Measurements from ENCODE around the gene BET1.

The BET1 gene

DNA sequence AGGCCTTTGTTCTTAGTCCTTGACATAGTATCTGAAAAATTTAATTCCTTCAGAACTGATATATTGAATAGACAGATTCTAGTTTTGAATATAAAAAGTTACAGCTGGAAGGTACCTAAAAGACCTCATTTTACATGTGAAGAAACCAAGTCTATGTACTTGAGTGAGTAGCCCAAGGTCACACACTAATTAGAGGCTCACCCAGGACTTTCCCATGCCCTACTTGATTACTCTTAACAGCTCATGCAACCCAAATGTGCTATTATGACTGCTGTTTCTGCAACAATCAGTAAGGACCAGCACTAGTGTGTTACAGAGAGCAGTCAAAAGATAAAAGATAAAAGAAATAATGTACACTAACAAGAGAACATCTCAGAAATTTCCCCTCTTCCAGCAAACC, 40.7 kb upstream of the BET1 start:
- DNase-seq (ENCODE audit: low read depth, low spot score) = no peak
- H3K9ac ChIP-seq (ENCODE audit: insufficient read length) = no peak overlapping the region
- TF ChIP-seq POLR2AphosphoS5 (IDR thresholded peaks at IDR 0.05; ENCODE audit: borderline replicate concordance, low read depth, low read length) (no peak), EZH2 (IDR thresholded peaks at IDR 0.05) (no peak), FOXP2 (optimal IDR thresholded peaks at IDR 0.05; ENCODE audit: control extremely low read depth, extremely low read length, insufficient read depth) (no peak)
- H3K9me3 ChIP-seq (ENCODE audit: low read depth, low read length) = no peaks in the 10 kb centered on the region
- H3K4me3 ChIP-seq = no peak overlapping the region
- H3K36me3 ChIP-seq (ENCODE audit: insufficient read depth, low read length) = no peaks in the 10 kb centered on the region
- no peak overlapping the region for H3K27ac ChIP-seq

DNA sequence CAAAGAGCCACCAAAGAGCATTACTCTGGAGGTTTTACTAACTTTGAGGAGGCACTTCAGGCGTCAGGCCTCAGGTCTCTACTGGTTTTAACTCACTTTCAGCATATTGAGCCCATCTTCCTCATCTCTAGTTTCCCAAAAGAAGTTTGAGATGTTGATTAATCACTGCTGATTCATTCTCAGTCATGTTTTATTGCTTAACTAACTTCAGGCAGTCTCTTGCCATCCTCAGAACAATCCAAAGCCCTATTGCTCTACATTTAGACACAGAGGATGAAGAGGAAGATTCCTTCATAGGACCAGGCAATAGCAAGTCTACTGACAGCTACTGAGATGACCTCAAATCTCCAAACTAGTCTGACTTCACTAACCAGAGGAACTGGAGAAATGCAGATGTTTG, 39.1 kb upstream of the BET1 start:
- no peak for DNase-seq (ENCODE audit: low read depth, low spot score)
- no peak overlapping the region for H3K9ac ChIP-seq (ENCODE audit: insufficient read length)
- H3K9me3 ChIP-seq (ENCODE audit: low read depth, low read length) = no peaks in the 10 kb centered on the region
- H3K4me3 ChIP-seq = no peak overlapping the region
- no peak for TF ChIP-seq EZH2 (IDR thresholded peaks at IDR 0.05)
- TF ChIP-seq FOXP2 (optimal IDR thresholded peaks at IDR 0.05; ENCODE audit: control extremely low read depth, extremely low read length, insufficient read depth) = no peak
- no peak for TF ChIP-seq POLR2AphosphoS5 (IDR thresholded peaks at IDR 0.05; ENCODE audit: borderline replicate concordance, low read depth, low read length)
- H3K36me3 ChIP-seq (ENCODE audit: insufficient read depth, low read length) = no peaks in the 10 kb centered on the region
- no peak overlapping the region for H3K27ac ChIP-seq

DNA sequence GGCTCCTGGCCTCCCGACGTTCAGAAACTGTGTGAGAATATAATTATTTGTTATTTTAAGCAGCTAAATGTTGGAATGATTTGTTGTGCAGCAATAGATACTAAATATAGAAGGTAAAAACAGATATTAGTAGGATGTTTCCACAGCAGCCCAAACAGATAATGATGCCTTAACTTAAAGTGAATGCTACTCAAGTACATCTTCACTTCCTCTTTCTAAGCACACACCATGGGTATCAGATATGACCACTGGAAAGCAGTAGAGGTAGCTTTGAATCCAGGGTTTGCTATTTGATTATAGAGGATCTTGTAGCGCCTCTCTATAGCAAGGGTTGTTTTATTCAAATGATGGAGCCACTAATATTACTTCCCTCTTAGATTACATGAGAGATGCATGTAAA, 38.2 kb upstream of the BET1 start:
- no peak overlapping the region for H3K9ac ChIP-seq (ENCODE audit: insufficient read length)
- no peaks in the 10 kb centered on the region for H3K36me3 ChIP-seq (ENCODE audit: insufficient read depth, low read length)
- H3K27ac ChIP-seq = no peak overlapping the region
- no peak for DNase-seq (ENCODE audit: low read depth, low spot score)
- no peak for TF ChIP-seq EZH2 (IDR thresholded peaks at IDR 0.05)
- no peak for TF ChIP-seq FOXP2 (optimal IDR thresholded peaks at IDR 0.05; ENCODE audit: control extremely low read depth, extremely low read length, insufficient read depth)
- no peak for TF ChIP-seq POLR2AphosphoS5 (IDR thresholded peaks at IDR 0.05; ENCODE audit: borderline replicate concordance, low read depth, low read length)
- H3K9me3 ChIP-seq (ENCODE audit: low read depth, low read length) = no peaks in the 10 kb centered on the region
- H3K4me3 ChIP-seq = no peak overlapping the region

DNA sequence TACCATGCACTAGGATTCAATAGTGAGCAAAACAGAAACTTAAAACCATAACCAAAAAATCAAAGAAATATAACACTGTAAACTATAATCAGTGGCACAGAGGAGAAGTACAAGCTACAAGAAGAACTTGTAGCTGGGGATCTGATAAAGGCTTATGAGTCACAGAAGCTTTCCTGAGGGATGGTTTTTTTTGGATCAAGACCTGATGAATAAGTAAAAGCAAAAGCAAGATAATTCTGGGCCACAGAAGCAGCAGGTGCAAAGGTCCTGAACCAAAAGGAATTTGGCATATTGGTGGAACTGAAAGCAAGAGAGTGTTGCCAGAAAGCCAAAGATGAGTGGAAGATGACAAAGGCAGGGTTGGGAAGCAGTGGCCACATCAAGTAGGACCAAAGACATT, 37.4 kb upstream of the BET1 start:
- TF ChIP-seq EZH2 (IDR thresholded peaks at IDR 0.05) (no peak), POLR2AphosphoS5 (IDR thresholded peaks at IDR 0.05; ENCODE audit: borderline replicate concordance, low read depth, low read length) (no peak), FOXP2 (optimal IDR thresholded peaks at IDR 0.05; ENCODE audit: control extremely low read depth, extremely low read length, insufficient read depth) (no peak)
- no peak overlapping the region for H3K4me3 ChIP-seq
- DNase-seq (ENCODE audit: low read depth, low spot score) = no peak
- no peaks in the 10 kb centered on the region for H3K36me3 ChIP-seq (ENCODE audit: insufficient read depth, low read length)
- no peaks in the 10 kb centered on the region for H3K9me3 ChIP-seq (ENCODE audit: low read depth, low read length)
- H3K27ac ChIP-seq = no peak overlapping the region
- no peak overlapping the region for H3K9ac ChIP-seq (ENCODE audit: insufficient read length)

DNA sequence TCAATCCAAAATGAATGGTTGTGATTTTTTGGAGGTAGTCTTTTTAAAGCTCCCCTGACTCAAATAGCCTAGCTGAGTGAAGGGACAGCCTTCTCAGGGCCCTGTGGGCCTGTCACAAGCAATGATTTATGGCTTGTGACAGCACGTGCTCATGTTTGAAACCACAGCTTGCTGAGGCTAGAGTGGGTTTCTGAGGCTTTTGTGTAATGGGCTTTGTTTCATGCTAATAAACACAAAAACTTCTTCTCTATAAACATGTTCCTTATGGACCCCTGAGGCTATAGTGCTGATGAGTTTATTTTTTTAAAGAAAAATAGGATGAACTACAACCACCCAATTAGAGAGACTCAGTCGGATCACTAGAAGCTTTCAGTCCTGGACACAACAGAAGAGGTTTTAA, 36.1 kb upstream of the BET1 start:
- TF ChIP-seq POLR2AphosphoS5 (IDR thresholded peaks at IDR 0.05; ENCODE audit: borderline replicate concordance, low read depth, low read length) = no peak
- TF ChIP-seq FOXP2 (optimal IDR thresholded peaks at IDR 0.05; ENCODE audit: control extremely low read depth, extremely low read length, insufficient read depth) = no peak
- no peak for TF ChIP-seq EZH2 (IDR thresholded peaks at IDR 0.05)
- Histone ChIP-seq H3K36me3 (ENCODE audit: insufficient read depth, low read length) (no peaks in the 10 kb centered on the region), H3K27ac (no peak overlapping the region), H3K4me3 (no peak overlapping the region), H3K9me3 (ENCODE audit: low read depth, low read length) (no peaks in the 10 kb centered on the region), H3K9ac (ENCODE audit: insufficient read length) (no peak overlapping the region)
- DNase-seq (ENCODE audit: low read depth, low spot score) = no peak

DNA sequence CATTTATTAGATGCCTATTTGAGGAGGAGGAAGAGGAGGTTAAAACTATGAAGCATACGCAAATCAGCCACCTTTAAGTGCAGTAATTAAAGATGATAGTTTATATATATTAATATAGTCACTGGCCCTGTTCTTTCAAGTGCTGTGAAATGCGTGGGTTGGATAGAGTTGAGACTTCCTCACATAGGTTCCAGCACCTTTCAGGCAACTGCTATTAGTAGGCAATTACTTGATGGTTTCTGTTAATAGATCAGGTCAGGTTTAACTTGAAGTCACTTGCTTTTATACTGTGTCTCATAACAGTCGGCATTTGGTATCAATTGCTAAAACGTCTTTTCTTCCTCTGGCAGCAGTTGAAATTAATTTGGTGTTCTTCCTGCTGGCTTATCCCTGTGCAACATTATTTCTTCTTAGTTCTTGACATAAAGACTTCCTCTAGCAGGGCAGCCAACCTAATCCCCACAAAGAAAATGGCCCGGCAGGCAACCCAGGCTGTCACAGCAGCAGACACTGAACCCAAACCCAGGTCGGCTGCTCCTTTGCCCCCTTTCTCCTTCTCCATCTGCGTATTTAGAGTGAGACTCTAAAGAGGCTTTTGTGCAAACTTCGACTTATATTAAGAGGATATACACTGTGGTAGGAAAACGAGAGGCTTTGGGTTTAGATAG, 35.3 kb upstream of the BET1 start:
- Histone ChIP-seq H3K27ac (no peak overlapping the region), H3K36me3 (ENCODE audit: insufficient read depth, low read length) (no peaks in the 10 kb centered on the region), H3K9ac (ENCODE audit: insufficient read length) (no peak overlapping the region), H3K9me3 (ENCODE audit: low read depth, low read length) (no peaks in the 10 kb centered on the region), H3K4me3 (no peak overlapping the region)
- no peak for DNase-seq (ENCODE audit: low read depth, low spot score)
- TF ChIP-seq POLR2AphosphoS5 (IDR thresholded peaks at IDR 0.05; ENCODE audit: borderline replicate concordance, low read depth, low read length) = no peak
- TF ChIP-seq EZH2 (IDR thresholded peaks at IDR 0.05) = no peak
- no peak for TF ChIP-seq FOXP2 (optimal IDR thresholded peaks at IDR 0.05; ENCODE audit: control extremely low read depth, extremely low read length, insufficient read depth)

DNA sequence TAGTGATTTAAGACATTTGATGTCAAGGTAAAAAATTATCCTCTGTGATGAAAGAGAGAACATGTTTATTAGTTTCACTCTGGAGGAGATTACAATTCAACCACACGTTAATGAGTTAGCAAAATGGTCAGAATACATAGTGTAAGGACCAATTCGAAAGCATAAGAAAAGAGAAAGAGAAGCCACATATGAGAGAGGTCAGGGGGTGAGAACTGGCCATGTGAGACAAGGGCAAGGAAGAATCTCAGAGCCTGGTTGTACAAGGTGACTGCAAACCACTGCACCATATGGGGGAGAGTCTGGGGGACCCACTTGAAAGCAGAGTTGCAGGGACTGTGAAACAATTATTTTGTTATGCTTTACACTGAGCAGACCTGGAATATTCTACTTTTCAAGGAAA, 27.7 kb upstream of the BET1 start:
- no peak for DNase-seq (ENCODE audit: low read depth, low spot score)
- Histone ChIP-seq H3K27ac (no peak overlapping the region), H3K4me3 (no peak overlapping the region), H3K9ac (ENCODE audit: insufficient read length) (no peak overlapping the region), H3K36me3 (ENCODE audit: insufficient read depth, low read length) (no peaks in the 10 kb centered on the region), H3K9me3 (ENCODE audit: low read depth, low read length) (no peaks in the 10 kb centered on the region)
- TF ChIP-seq FOXP2 (optimal IDR thresholded peaks at IDR 0.05; ENCODE audit: control extremely low read depth, extremely low read length, insufficient read depth) = no peak
- TF ChIP-seq POLR2AphosphoS5 (IDR thresholded peaks at IDR 0.05; ENCODE audit: borderline replicate concordance, low read depth, low read length) = no peak
- TF ChIP-seq EZH2 (IDR thresholded peaks at IDR 0.05) = no peak

DNA sequence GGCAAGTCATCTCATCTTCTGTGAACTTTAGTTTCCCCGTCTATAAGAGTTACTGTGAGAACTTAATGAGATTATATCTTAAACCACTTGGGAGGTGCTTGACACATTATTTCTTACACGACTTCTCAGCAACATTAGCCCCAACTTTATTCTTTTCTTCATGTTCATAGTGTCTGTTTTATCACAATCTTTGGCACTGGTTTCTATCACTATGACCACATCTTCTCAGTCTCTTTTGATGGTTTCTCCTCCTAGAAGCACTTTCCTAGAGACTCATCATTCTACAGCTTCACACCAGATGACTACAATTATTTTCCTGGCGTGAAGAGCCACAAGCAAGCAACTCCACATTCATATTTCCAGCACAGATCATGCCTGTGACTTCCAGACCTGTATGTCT, 26.5 kb upstream of the BET1 start:
- no peaks in the 10 kb centered on the region for H3K9me3 ChIP-seq (ENCODE audit: low read depth, low read length)
- TF ChIP-seq FOXP2 (optimal IDR thresholded peaks at IDR 0.05; ENCODE audit: control extremely low read depth, extremely low read length, insufficient read depth) (no peak), POLR2AphosphoS5 (IDR thresholded peaks at IDR 0.05; ENCODE audit: borderline replicate concordance, low read depth, low read length) (no peak), EZH2 (IDR thresholded peaks at IDR 0.05) (no peak)
- no peak for DNase-seq (ENCODE audit: low read depth, low spot score)
- H3K27ac ChIP-seq = no peak overlapping the region
- H3K4me3 ChIP-seq = no peak overlapping the region
- H3K36me3 ChIP-seq (ENCODE audit: insufficient read depth, low read length) = no peaks in the 10 kb centered on the region
- H3K9ac ChIP-seq (ENCODE audit: insufficient read length) = no peak overlapping the region

DNA sequence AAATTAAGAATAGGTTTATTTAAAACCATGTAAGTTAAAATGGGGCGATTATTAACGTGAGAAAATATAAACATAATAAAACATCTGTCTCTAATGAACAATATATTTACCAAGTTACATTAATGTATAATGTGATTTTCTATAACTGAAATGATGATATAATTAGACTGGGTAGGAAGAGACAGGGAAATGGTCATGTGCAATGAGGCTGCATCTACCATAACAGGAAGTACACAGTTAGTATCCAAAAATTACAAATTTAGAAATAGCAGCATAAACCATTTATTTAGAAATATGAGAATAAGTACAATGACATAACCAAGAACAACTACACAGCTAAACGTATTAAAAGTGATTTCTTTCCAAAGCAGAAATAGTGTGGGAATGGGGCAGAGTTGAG, 25.8 kb upstream of the BET1 start:
- TF ChIP-seq FOXP2 (optimal IDR thresholded peaks at IDR 0.05; ENCODE audit: control extremely low read depth, extremely low read length, insufficient read depth) (no peak), POLR2AphosphoS5 (IDR thresholded peaks at IDR 0.05; ENCODE audit: borderline replicate concordance, low read depth, low read length) (no peak), EZH2 (IDR thresholded peaks at IDR 0.05) (no peak)
- Histone ChIP-seq H3K4me3 (no peak overlapping the region), H3K27ac (no peak overlapping the region), H3K9ac (ENCODE audit: insufficient read length) (no peak overlapping the region), H3K9me3 (ENCODE audit: low read depth, low read length) (no peaks in the 10 kb centered on the region), H3K36me3 (ENCODE audit: insufficient read depth, low read length) (no peaks in the 10 kb centered on the region)
- DNase-seq (ENCODE audit: low read depth, low spot score) = no peak

Measured in SK-N-MC (cell line).